Activated T-helper 9 cell treated with anti-CD3 and anti-CD28 coated beads, Interleukin-2, amount 50 U/mL, for 16 hours (primary cell): Measurements from ENCODE around the gene RRP15.

ENCODE experiments used
- DNase-seq: peaks from one replicate; pipeline ENCODE4 v3.0.0-alpha.2; 2020; ENCODE audit warnings: low read depth

The RRP15 gene

DNA sequence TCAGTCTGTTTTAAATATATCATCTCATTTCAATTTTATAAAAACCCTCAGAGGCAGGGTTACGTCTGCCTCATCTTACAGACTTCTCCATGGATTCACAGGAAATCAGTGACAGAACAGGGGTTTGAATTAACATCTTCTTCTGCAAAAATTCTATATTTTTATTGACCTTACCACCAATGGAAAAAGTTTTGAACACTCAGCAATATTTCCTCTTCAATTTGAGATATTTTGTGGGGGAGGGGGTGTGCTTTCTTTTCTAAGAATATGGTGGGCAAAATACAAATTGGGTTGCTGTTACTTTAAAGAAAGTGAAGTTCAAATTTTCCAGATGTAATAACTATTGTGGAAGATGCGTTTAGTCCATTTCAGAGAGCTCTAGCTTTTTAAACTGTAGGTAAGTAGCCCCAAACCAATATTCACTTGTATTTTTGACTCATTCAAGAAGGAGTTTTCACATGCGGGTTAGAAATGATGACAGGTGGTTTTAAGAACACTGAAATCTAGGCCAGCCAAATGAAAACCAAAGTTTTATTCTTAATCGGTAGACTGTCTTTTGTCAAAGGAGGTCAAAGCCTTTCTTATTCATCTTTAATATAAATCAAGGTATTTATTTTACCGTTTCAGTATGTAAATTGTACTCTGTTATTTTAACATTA is 77.5 kb downstream of the RRP15 start:
- no peak for DNase-seq

DNA sequence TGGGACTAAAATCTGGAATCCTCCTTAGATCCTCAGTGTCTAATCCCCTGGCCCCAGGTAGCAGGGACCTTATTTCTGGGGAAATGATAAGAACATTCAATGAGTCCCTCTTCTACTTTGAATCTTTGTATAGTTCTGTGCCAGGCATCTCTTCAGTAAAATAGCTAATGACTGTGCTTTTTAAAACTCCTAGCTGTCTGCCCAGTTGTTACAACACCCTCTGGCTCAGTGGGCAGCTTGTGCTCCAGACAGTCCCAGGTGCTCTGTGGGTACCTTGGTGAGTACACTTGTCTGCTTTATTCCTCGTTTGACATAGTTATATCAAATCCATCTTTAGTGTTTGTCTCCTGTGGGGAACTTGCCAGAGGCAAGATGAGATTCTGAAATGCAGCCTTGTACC is 78.0 kb downstream of the RRP15 start:
- no peak for DNase-seq

DNA sequence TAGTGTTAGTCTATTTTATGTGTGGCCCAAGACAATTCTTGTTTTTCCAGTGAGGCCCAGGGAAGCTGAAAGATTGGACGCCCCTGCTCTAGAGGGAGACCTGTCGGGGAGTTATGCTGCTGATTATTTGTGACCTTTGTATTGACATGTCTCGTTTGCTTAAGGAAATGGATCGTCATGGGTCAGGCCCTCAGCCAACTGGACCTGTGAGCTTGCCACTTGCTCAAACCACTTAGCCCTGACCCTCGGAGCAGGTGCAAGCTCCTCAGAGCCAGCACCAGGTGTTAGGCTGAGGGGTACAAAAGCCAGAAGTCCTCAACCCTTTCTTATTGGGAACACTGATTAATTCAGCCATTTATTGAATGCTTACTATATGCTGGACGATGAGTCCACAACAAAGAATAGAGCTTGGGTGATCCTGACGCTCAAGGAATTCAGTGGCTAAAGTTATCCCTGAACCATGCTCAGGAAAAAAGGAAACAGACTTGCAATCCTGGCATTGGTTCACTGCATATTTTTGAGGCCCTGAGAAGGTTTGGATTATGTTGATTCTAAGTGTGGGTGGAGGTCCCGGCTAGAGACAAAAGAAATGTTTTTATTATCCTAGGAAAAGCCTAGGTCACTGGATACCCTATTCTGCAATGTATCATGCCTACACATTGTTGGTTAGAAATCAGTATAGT is 79.1 kb downstream of the RRP15 start:
- DNase-seq = no peak

DNA sequence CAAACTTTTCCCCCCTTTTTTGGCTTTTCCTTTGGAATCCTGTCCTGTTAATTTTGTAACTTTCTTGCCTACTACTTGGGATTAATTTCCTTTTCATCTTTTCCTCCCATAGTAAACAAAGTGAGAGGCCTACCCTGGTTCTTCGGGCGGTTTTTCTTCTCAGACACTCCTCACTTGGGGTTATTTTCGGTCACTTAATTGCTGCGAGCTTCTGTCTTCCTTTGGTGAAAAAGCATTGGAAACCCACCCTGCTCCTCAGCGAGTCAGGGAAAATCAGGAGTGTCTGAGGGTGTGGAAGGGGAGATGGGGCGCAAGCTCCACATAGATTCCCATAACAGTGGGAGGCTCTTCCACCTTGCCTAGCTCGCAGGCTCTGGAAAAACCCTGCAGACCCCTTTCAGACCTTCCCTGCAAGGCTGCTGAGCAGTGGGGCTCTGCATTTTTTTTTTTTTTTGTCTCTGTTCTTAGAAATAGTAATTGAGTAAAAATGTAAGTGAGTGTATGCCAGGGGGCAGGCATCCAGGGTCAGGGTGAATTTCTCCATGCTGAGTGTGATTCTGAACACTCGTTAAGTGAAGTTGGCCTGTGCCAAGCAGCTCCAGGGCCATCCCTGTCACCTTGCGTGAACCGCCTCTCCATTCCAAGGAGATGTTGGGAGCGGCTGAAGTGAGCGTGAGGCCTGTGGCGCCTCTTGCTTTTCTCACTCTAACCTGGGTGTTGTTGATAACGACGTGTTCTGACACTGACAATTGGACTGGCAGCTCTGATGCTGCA is 80.3 kb downstream of the RRP15 start:
- no peak for DNase-seq

DNA sequence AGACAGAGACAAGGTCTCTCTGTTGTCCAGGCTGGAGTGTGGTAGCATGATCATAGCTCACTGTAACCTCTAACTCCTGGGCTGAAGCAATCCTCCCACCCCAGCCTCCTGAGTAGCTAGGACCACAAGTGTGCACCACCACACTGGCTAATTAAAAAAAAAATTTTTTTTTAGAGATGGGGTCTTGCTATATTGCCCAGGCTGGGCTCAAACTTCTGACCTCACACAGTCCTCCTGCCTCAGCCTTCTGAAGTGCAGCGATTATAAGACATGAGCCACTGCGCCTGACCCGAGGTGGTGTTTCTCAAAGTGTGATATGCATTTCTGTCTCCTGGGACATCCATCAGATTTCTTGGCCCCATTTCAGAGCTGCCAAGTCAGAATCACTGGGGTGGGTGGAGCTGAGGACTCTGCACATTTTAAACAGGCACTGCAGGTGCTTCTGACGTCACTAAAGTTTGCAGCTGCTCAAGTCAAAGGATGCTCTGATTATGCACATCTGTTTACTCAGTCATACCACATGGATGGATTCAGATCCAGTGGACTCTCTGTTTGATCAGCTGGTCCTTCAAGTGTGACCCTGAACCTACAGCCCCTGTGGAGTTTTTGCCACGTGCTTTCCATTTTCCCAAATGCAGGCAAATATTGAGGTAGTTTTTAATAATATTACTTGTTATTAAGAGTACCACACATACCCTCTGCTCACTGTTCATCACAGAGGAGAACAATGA is 81.4 kb downstream of the RRP15 start:
- DNase-seq = no peak

DNA sequence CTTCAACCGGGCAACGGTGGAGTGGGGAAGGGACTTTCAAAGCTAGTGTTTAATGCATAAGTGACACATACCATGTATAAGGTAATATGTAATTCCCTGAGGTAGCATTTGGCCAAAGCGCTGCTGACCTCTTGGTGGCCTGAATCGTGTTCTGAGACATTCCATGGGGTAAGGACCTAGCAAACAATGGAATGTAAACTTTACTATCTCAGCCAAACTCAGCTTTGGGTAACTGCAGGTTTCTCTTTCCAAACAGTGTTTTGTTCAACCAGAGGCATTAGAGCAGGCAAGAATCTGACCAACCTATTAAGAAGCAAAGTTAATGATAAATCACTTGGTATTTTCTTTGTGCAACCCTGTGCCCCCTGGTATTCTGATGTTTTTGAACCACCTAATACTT is 82.0 kb downstream of the RRP15 start:
- DNase-seq = no peak

DNA sequence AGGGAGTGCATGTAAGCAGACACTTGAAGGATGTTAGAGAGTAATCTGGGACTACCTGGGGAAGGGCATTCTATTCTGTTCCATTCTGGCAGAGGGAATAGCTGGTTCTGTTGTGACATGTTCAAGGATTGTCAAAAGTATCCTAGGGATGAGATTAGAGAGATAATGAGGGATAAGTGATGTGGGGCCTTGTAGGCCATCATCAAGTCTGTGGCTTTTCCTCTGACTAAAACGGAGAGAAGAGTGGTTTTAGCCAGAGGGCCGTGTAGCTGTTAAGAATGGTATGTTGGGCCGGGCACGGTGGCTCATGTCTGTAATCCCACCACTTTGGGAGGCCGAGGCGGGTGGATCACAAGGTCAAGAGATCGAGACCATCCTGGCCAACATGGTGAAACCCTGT is 83.6 kb downstream of the RRP15 start:
- no peak for DNase-seq

DNA sequence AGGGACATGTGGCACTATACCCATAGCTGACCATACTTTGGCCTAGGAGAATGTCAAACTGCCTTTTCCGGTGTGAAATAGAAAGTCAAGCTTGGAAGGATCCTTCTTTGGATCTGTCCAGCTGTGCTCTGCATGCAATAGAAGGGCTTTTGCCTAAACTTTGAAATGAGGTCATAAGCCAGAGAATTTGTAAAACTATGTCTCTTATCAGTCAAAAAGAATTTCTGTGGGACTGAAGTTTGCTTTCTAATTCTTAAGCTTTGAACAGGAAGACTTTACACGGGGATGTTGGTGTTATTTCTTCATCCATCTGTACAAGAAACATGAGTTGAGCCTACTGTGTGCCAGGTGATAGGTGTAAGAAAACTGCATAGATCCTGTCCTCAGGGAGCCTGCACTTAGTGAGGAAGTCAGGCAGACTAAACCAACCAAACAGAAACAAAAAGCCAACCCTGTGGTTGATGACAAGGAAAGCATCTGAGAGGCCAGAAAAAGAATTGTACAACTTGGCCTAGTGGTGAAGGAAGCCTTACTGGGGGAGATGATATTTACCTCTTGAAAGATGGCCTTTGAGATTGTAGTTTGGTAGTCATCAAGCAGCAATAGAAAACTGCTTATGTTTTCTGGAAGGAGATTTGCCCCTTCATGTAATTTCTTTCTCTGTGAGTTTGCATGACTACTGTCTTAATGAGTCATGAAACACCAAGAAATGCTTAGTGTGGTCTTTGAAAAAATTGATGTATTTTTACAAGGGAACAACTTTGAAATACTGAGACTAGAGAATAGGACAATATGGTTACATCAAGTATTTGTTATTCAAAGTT is 84.8 kb downstream of the RRP15 start:
- no peak for DNase-seq

DNA sequence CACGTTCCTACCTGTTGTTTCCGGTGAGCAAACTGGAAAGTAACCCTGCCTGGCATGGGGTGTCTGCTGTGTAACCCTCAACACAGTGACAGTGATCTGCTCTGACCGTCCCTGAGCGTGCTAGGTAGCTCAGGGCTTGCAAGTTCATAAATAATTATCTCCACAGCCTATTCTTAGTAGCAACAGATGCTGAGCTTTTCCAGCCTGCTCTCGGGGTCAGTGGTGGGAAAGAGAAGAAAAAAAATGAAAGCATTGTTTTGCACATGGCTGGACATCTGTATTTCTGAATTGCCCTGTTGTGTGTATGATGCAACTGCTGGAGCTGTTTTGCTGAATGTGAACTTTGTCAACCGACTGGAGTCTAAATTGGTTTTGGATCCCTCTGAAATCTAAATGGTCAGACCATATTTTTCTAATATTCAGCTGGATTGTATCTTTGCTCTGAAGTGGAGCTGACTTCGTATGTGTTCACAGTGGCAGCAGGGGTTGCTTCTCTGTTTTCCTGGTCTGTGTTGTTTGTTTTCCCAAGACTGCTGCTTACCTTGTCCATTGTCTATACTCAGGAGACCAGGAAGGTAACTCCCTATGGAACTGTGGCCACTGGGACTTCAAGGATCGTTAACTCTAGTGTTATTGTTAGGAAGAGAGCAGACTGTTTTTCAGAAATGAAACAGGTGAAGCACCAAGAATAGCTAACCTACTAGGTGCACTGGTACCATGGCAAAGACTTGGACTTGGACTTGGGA is 87.0 kb downstream of the RRP15 start:
- DNase-seq = no peak

DNA sequence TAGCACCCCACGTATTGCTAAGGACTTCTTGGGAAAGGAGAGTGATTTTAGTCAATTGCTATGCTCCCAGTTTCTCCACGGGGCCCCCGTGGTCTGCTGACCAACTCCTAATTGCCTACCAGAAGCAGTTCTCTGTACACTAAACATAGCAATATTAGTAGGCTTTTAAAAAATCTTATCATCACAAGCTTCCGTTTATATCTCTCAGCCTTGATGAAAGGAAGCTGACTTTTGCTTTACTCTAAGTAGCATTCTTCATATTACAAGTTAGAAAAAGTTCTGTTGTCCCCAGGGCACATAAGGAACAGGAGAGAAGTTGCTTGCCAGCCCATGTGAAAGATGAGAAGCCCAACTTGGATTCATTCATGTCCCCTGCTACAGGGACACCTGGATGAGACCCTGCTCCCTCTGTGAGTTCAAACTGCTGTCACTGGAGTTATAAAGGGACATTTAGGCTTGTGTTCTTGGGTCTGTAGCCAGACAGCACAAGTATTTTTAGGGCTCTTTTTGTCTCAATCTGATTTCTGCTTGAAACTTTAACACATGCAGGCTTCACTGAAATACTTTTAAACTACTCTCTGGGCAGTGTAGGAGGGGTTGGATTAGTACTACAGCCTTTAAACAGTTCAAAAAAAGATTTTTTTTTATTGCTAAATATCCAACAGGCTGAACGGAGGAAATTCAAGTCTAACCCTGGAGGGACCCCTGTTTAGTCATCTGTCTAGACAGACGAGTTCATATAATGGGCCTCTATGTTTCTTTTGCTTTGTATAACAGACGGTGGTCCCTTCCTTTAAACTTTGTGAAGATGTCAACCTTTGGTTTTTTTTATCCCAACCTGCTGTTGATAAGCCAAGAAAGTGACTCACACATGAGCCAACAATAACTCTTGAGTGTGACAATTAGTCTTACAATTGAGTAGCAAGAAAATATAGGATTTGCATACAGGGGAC is 89.6 kb downstream of the RRP15 start:
- no peak for DNase-seq

DNA sequence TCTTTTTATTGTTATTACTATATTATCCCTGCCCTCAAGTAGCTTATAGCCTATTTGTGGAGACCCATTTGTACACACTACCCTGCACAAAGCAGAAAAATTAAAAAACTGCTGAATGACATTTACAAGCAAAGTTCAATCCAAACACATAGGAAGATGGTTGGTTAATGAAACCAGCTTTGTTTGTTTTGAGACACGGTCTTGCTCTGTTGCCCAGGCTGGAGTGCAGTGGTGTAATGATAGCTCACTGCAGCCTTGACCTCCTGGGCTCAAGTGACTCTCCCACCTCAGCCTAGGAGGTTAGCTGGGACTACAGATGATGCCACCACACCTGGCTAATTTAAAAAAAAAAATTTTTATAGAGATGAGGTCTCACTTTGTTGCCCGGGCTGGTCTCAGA is 91.6 kb downstream of the RRP15 start:
- no peak for DNase-seq

DNA sequence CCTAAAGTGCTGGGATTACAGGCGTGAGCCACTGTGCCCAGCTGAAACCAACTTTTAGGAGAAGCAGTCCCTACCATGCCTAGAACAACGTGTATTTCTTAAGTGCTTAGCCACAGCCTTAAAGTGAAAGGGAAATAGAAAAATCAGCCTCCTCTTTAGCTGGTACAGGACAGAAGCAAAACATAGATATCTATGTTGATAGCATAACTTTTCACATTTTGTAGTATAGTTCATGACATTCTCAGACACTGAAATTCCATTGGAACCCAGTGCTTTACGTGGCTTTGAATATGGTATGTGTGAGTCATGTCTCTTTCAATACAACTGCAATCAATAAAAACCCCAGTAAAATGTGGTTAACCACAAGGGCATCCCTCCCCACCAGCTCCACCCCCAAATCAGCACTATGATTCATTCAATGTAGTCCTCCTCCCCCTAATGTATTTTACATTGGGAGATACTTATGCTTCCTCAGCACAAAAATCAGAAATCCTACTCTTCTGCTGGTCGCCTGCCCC is 92.1 kb downstream of the RRP15 start:
- peak; percentile 45 for DNase-seq

DNA sequence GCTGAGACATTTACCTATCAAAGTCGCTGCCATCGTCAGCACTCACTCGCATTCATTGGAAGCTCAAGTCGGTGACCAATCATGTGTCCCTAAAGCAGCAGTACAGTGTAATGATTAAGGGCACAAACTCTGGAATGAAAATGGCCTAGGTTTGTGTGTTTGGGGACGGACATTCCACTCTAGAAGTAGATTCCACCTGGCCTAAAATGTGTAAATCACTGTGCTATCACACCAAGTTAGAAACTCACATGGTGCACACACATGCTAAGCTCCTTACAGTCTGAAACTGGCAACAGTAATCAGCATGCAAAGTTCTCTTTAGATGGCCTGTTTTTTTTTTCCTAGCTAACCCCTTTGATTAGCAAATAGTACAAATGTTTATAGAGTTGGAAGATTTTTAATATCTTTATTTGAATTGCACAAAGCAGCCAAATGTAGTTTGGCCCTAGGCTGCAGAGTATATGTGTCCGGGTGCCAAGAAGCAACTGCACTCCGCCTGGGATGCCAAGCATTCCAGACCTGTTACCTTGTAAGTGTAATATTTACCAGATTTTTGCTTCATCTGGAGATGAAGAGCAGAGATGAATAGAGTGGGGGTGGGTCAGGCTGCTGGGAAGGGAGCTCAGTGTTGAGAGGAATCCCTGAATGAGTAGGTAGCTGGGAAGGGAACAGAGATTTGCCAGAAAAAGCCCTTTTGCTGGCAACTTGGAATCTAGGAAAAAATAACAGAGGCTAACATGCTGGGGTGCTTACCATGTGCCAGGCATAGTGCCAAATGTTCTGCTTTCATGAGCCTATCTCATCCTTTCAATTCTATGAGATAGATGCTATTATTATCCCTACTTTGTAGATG is 95.3 kb downstream of the RRP15 start:
- no peak for DNase-seq

DNA sequence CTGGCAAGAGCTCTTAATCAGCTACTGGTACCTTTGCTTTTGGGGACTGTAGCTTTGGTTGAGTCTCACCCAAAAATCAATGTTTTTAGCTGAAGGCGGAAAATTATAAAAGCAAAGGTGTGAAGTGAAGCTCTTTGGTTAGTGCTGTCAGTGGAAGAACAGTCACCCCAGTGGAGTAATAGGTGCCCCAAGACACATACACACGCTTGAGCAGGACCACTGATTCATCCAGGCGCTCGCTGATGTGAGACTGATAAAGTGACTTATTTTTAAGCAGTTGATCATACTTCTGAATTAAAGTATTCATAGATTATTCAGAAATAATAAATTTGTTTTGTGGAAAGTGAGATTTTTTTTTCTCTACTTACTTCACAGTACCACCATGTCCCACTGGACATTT is 97.2 kb downstream of the RRP15 start:
- no peak for DNase-seq

DNA sequence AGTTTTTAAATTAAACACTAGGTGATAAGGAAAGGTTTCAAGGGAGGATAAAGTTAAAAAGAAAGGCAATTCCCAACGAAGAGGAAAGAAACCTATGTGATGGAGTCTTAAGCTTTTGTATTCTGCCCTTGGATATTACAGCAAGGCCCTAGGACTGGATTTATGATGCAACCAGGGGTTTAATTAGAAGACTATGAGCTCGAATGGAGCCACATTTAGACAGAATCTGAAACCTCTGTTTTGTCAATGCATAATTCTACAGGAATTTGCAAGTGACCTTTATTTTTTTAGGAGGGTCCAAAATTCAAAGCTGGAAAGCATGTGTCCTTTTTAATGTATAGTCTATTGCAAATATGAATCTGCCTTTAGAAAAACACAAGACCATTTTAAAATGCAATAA is 98.0 kb downstream of the RRP15 start:
- no peak for DNase-seq

DNA sequence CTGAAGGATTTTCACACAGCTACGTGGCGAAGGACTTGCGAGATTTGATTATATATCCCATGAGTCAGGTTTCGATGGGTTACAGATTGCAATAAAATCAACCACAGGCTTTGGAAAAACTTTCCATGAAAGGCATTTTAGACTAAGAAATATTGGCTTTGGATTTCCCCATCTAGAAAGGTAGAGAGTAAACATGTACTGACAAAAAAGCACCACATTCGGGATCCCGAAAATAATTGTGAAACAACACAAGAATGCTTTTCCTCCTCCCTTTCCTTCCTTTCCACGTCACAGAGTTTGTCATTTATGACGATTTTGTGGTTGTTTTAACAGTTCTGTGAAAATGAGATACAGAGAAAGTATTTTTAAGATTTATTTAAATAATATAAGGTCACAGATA is 98.6 kb downstream of the RRP15 start:
- DNase-seq = no peak

DNA sequence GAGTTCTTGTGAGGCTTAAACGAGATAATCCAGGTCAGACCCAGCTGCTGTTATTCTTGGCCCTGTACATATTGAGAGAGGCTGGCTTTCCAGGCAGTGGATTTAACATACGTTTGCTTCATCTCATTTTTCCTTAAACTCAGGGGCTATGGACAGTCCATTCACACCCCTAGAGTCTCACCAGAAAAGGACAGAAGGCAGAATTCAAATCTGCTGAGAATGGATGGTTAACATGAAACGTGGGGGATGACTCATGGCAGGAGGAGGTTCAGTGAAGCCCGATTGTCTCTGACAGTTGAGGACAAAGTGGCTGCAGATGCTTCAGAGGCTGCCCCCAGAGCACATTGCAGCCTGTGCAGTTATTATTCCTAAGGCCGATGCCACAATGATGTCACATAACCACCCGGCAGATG is 99.5 kb downstream of the RRP15 start:
- DNase-seq = no peak
